ENCODE results near the gene ADAM10. TPM values are rescaled to one million over a fixed set of nuclear protein-coding genes. Genes with fewer than 3 reads are reported as not detected.

The ADAM10 gene
- total and polyA plus RNA-seq, 5 donors from 2014 or later: 149 to 183 (median 156) TPM

- no peak for DNase-seq
- H3K27me3 ChIP-seq (ENCODE audit: control insufficient read depth, insufficient read depth, low read length): no peaks in the 10 kb centered on the region
- H3K9me3 ChIP-seq (ENCODE audit: control insufficient read depth in 2 of 2, low read length in 2 of 2): no peaks in the 10 kb centered on the region
- no peaks in the 10 kb centered on the region for H3K36me3 Mint-ChIP-seq
- H3K27me3 Mint-ChIP-seq: peaks cover 5% of the 10 kb centered on the region
- no peak overlapping the region for H3K27ac Mint-ChIP-seq
- H3K4me1 ChIP-seq (ENCODE audit: control insufficient read depth, insufficient read depth, low read length, poor library complexity, severe bottlenecking): no peaks in the 10 kb centered on the region
- no peak for ATAC-seq (ENCODE audit: low read depth in 2 of 2)
- H3K4me1 Mint-ChIP-seq: peaks cover 6 to 25% (median 12%) of the 10 kb centered on the region in 4 donors
- no peak overlapping the region for H3K4me3 ChIP-seq (ENCODE audit: low read depth, low read length)
- peaks cover 0 to 3% (median 0%) of the 10 kb centered on the region in 7 donors for H3K9me3 Mint-ChIP-seq
- H3K4me3 Mint-ChIP-seq: no peak overlapping the region
- no peaks in the 10 kb centered on the region for H3K36me3 ChIP-seq (ENCODE audit: control insufficient read depth, insufficient read depth, low read length)
- no peak overlapping the region for H3K27ac ChIP-seq (ENCODE audit: insufficient read depth, low read length, poor library complexity, severe bottlenecking)
Observed at GRCh38 chr15:58549013-58549784, 200.3 kb downstream of the ADAM10 start.

GRCh38 chr15:58548308-58549012 is 201.0 kb downstream of the ADAM10 start:
- H3K4me3 ChIP-seq (ENCODE audit: low read depth, low read length): no peak overlapping the region
- H3K36me3 Mint-ChIP-seq: no peaks in the 10 kb centered on the region
- ATAC-seq (ENCODE audit: low read depth in 2 of 2) (no peak), DNase-seq (no peak)
- H3K27me3 Mint-ChIP-seq: peaks cover 5% of the 10 kb centered on the region
- no peaks in the 10 kb centered on the region for H3K9me3 ChIP-seq (ENCODE audit: control insufficient read depth in 2 of 2, low read length in 2 of 2)
- no peaks in the 10 kb centered on the region for H3K27me3 ChIP-seq (ENCODE audit: control insufficient read depth, insufficient read depth, low read length)
- peaks cover 0 to 3% (median 0%) of the 10 kb centered on the region in 7 donors for H3K9me3 Mint-ChIP-seq
- H3K27ac ChIP-seq (ENCODE audit: insufficient read depth, low read length, poor library complexity, severe bottlenecking): no peak overlapping the region
- no peak overlapping the region for H3K4me3 Mint-ChIP-seq
- H3K4me1 Mint-ChIP-seq: peaks cover 6 to 25% (median 14%) of the 10 kb centered on the region in 4 donors
- H3K27ac Mint-ChIP-seq: no peak overlapping the region
- H3K4me1 ChIP-seq (ENCODE audit: control insufficient read depth, insufficient read depth, low read length, poor library complexity, severe bottlenecking): no peaks in the 10 kb centered on the region
- no peaks in the 10 kb centered on the region for H3K36me3 ChIP-seq (ENCODE audit: control insufficient read depth, insufficient read depth, low read length)

DNA sequence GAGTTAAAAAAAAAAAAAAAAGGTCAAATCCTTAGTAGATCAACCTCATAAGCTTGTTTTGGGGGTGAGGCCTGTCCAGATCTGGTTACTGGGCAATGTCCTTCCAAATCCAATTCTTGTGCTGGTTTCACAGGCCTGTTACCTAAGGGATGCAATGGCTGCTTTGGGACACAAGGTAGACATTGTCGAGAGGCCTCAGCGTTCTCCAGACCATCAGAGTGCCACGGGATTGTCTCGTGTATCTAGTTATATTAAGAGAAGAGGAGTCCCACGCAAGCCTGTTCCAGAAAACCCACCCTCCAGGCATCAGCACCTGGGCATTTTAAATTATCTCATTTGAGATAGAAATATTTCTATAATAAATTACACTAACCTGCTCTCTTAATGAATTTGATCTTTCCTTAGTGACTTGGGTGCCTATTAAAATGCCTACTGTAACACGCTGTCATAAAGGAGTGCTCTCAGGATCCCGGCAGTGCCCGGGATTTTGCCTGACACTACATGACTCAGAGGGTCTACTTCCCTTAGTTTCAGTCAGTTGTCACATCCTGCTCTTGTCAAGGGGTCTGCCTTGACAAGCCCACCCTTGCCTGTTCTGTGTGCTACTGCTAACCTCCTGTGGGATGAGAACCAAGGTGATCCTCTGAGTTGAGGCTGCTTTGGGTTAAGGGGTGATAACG is 201.7 kb downstream of the ADAM10 start:
- H3K4me3 ChIP-seq (ENCODE audit: low read depth, low read length): no peak overlapping the region
- no peaks in the 10 kb centered on the region for H3K4me1 ChIP-seq (ENCODE audit: control insufficient read depth, insufficient read depth, low read length, poor library complexity, severe bottlenecking)
- ATAC-seq (ENCODE audit: low read depth in 2 of 2) (no peak), DNase-seq (no peak)
- no peaks in the 10 kb centered on the region for H3K36me3 ChIP-seq (ENCODE audit: control insufficient read depth, insufficient read depth, low read length)
- H3K4me1 Mint-ChIP-seq: peaks cover 6 to 25% (median 14%) of the 10 kb centered on the region in 4 donors
- H3K27ac Mint-ChIP-seq: no peak overlapping the region
- peaks cover 5% of the 10 kb centered on the region for H3K27me3 Mint-ChIP-seq
- H3K4me3 Mint-ChIP-seq: no peak overlapping the region
- no peaks in the 10 kb centered on the region for H3K36me3 Mint-ChIP-seq
- H3K9me3 Mint-ChIP-seq: peaks cover 0 to 3% (median 0%) of the 10 kb centered on the region in 7 donors
- H3K27me3 ChIP-seq (ENCODE audit: control insufficient read depth, insufficient read depth, low read length): no peaks in the 10 kb centered on the region
- no peaks in the 10 kb centered on the region for H3K9me3 ChIP-seq (ENCODE audit: control insufficient read depth in 2 of 2, low read length in 2 of 2)
- no peak overlapping the region for H3K27ac ChIP-seq (ENCODE audit: insufficient read depth, low read length, poor library complexity, severe bottlenecking)

DNA sequence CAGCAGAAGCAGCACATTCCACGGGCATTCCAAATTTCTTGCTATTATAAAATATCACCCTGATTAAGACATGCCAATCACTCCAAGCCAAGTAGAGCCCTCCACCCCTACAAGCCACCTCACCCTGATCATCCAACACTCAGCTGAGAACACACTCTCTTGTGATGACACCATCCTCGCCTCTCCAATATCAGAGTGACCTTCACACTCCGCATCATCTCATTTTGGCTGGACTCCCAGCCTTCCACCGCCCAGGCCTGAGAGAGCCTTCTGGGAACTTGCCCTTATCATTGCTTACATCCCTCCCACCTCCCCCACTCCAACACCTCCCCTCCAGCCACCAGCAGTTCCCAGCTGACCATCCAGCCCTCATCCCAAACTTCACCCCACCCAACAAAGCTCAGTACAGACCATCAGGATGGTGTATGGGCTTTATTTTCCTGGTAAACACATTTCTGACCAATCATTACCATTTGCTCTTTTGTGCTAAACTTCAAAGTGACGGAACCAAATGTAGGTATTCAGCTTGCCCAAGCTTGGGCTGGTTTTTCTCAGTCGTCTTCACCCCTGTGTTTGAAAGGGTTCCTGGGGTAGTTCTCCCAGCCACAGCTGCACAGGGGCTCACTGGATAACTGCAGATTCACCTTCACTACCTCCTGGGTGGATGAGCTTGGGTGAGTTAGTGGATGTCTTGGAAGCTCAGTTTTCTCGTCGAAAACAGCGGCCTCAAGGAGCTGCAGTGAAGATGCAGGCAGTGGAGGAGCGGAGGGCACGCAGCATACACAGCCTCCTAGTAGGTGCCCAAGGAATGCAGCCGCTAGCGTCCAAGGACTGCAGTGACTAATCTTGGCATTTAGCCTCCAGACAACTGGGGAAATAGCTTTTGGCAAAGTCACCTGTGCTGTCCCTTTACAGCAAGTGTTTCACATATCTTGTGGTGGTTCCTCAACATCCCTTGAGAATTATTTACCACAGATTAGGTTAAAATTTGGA is 202.6 kb downstream of the ADAM10 start:
- Mint-ChIP-seq H3K4me1 (peaks cover 6 to 25% (median 14%) of the 10 kb centered on the region in 4 donors), H3K4me3 (no peak overlapping the region), H3K9me3 (peaks cover 0 to 3% (median 0%) of the 10 kb centered on the region in 7 donors), H3K36me3 (no peaks in the 10 kb centered on the region), H3K27me3 (peaks cover 5% of the 10 kb centered on the region), H3K27ac (peak overlapping the region; percentile 28 to 72 (median 39))
- Histone ChIP-seq H3K27me3 (ENCODE audit: control insufficient read depth, insufficient read depth, low read length) (no peaks in the 10 kb centered on the region), H3K4me1 (ENCODE audit: control insufficient read depth, insufficient read depth, low read length, poor library complexity, severe bottlenecking) (no peaks in the 10 kb centered on the region), H3K4me3 (ENCODE audit: low read depth, low read length) (no peak overlapping the region), H3K27ac (ENCODE audit: insufficient read depth, low read length, poor library complexity, severe bottlenecking) (no peak overlapping the region), H3K9me3 (ENCODE audit: control insufficient read depth in 2 of 2, low read length in 2 of 2) (no peaks in the 10 kb centered on the region), H3K36me3 (ENCODE audit: control insufficient read depth, insufficient read depth, low read length) (no peaks in the 10 kb centered on the region)
- ATAC-seq (ENCODE audit: low read depth in 2 of 2) (no peak), DNase-seq (no peak)

DNA sequence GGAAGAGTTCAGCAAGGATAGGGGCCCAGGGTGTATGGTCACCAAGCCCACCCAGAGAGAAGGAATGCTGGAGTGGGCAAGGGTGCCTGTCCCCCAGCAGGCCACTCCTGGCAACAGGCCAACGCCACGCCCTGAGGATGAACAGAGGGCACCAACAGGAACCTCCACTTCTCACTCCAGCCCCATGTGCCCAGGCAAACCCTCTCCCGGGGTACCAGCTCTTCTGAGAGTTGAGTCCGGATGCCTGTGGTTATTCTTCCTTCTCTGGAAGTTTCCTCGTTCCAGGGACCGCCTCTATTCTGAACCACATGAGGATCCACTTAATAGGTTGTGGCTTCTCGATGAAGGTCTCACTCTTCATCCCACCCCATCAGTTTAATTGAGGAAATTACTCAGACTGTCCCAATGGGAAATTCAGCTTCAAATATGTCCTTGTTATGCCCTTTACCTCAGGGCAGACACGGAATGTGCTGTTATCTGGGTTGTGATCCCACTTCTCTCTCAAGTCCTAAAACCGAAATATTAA is 203.4 kb downstream of the ADAM10 start:
- H3K27me3 ChIP-seq (ENCODE audit: control insufficient read depth, insufficient read depth, low read length): no peaks in the 10 kb centered on the region
- Mint-ChIP-seq H3K36me3 (no peaks in the 10 kb centered on the region), H3K9me3 (peaks cover 0 to 3% (median 0%) of the 10 kb centered on the region in 7 donors), H3K4me3 (no peak overlapping the region), H3K27ac (peak overlapping the region in 2 of 3 donors; percentile 39 to 72), H3K4me1 (peaks cover 6 to 20% (median 11%) of the 10 kb centered on the region in 4 donors), H3K27me3 (peaks cover 5% of the 10 kb centered on the region)
- no peak for ATAC-seq (ENCODE audit: low read depth in 2 of 2)
- no peaks in the 10 kb centered on the region for H3K4me1 ChIP-seq (ENCODE audit: control insufficient read depth, insufficient read depth, low read length, poor library complexity, severe bottlenecking)
- DNase-seq: no peak
- H3K9me3 ChIP-seq (ENCODE audit: control insufficient read depth in 2 of 2, low read length in 2 of 2): no peaks in the 10 kb centered on the region
- H3K36me3 ChIP-seq (ENCODE audit: control insufficient read depth, insufficient read depth, low read length): no peaks in the 10 kb centered on the region
- no peak overlapping the region for H3K4me3 ChIP-seq (ENCODE audit: low read depth, low read length)
- H3K27ac ChIP-seq (ENCODE audit: insufficient read depth, low read length, poor library complexity, severe bottlenecking): no peak overlapping the region

DNA sequence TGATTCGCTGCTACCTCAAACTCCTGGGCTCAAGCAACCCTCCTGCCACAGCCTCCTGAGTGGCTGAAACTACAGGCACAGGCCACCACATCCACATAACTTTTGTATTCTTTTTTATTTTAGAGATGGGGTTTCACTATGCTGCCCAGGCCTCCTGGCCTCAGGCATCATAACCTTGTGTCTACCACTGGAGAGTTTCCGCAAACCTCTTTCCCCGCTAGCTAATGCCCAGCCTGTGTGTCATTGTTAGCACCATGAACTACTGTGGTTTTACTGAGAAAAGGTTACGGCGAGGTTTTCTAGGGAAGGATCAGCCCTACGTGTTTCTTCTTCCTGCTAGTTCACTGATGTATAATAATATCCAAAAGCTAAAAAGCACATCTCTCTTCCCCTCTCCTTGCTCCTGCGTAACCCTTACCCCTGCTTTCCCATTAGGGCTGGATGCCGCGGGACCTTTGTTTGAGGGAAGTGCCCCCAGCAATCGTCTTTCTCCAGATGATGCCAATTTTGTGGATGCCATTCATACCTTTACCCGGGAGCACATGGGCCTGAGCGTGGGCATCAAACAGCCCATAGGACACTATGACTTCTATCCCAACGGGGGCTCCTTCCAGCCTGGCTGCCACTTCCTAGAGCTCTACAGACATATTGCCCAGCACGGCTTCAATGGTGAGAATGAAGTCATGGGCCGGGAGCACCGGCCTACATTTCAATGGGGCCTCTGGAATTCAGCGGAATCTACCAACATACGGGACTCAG is 204.0 kb downstream of the ADAM10 start:
- Histone ChIP-seq H3K4me1 (ENCODE audit: control insufficient read depth, insufficient read depth, low read length, poor library complexity, severe bottlenecking) (no peaks in the 10 kb centered on the region), H3K9me3 (ENCODE audit: control insufficient read depth in 2 of 2, low read length in 2 of 2) (no peaks in the 10 kb centered on the region), H3K4me3 (ENCODE audit: low read depth, low read length) (no peak overlapping the region), H3K27ac (ENCODE audit: insufficient read depth, low read length, poor library complexity, severe bottlenecking) (no peak overlapping the region), H3K27me3 (ENCODE audit: control insufficient read depth, insufficient read depth, low read length) (no peaks in the 10 kb centered on the region), H3K36me3 (ENCODE audit: control insufficient read depth, insufficient read depth, low read length) (no peaks in the 10 kb centered on the region)
- Mint-ChIP-seq H3K36me3 (no peaks in the 10 kb centered on the region), H3K4me3 (peak overlapping the region in 1 of 4 donors; percentile 24), H3K27ac (peak overlapping the region in 1 of 3 donors; percentile 56), H3K9me3 (peaks cover 0 to 3% (median 0%) of the 10 kb centered on the region in 7 donors), H3K27me3 (peaks cover 5% of the 10 kb centered on the region), H3K4me1 (peaks cover 6 to 19% (median 11%) of the 10 kb centered on the region in 4 donors)
- peak; percentile 81 to 88 for ATAC-seq (ENCODE audit: low read depth in 2 of 2)
- peak in 1 of 3 donors; percentile 95 for DNase-seq
